Heart right ventricle (tissue), 16 donors: ENCODE data around the gene ZNF784. TPM values are rescaled to one million over a fixed set of nuclear protein-coding genes. Genes with fewer than 3 reads are reported as not detected.

Experiments
- ATAC-seq, 8 donors: fragments of 200-7000 bp; cut with Tn5 transposase; one replicate each; pipeline ENCODE4 v1.9.1; 2020; ENCODE audit warnings: mild to moderate bottlenecking in 8 of 8, moderate library complexity in 8 of 8, moderate number of reproducible peaks in 1 of 8
- DNase-seq, 2 donors: peaks; one replicate each; pipeline ENCODE4 v3.0.0-alpha.2; 2020
- H3K27ac ChIP-seq, 10 donors: fragments of 200-600 bp; sonication (generic) in 2 of 10; one replicate each; pipeline versions ENCODE4 v1.5.0 to v1.8.0; 2020 to 2022; ENCODE audit warnings: mild to moderate bottlenecking in 3 of 10
- H3K27me3 ChIP-seq, 7 donors: fragments of 200-600 bp; one replicate each; pipeline ENCODE4 v1.8.0; 2021 to 2022; ENCODE audit warnings: mild to moderate bottlenecking in 2 of 7
- H3K36me3 ChIP-seq, 9 donors: fragments of 200-600 bp; sonication (generic) in 1 of 9; one replicate each; pipeline versions ENCODE4 v1.5.0 to v1.8.0; 2020 to 2022; ENCODE audit warnings: mild to moderate bottlenecking in 2 of 9
- H3K4me1 ChIP-seq, 9 donors: fragments of 200-600 bp; sonication (generic) in 1 of 9; one replicate each; pipeline versions ENCODE4 v1.5.0 to v1.8.0; 2020 to 2022; ENCODE audit warnings: mild to moderate bottlenecking in 4 of 9
- H3K4me3 ChIP-seq, 10 donors: fragments of 200-600 bp; sonication (generic) in 2 of 10; one replicate each; pipeline versions ENCODE4 v1.5.0 to v1.8.0; 2020 to 2022; ENCODE audit warnings: mild to moderate bottlenecking in 7 of 10, moderate library complexity in 2 of 10
- H3K9me3 ChIP-seq, 11 donors: fragments of 200-600 bp in 10 of 11; sonication (generic) in 2 of 11; one replicate each; pipeline versions ENCODE4 v1.5.0 to v1.8.0; 2013 to 2022; ENCODE audit warnings: mild to moderate bottlenecking in 2 of 11, control low read depth in 1 of 11, moderate library complexity in 1 of 11
- WGBS, 2 donors: extraction: QIAGEN DNeasy Blood & Tissue Kit; methylation state at CpG; one replicate each; pipeline ENCODE4 v1.1.7; 2013; ENCODE audit warnings: inconsistent platforms in 1 of 2; 5-methylcytosine and 5-hydroxymethylcytosine counted together
- intact Hi-C, 10 donors: fragments of 100-400 bp; cut with DNase I; formaldehyde crosslinking; loops; one replicate each; pipeline versions ENCODE4 v1.11.1 to v1.14.2; 2022
- polyA plus RNA-seq, 2 donors: library from polyadenylated mRNA; stranded (reverse); fragments of 200-250 nt; gene quantifications; one replicate each; pipeline ENCODE4 v1.2.3, GENCODE V29; 2013
- total RNA-seq, 10 donors: library from RNA; stranded (reverse); fragmentation: NEBNext Ultra II Directional in 3 of 10; extraction: Animal tissue kit (Norgen Biotek cat#: 25700) in 3 of 10; gene quantifications; one replicate each; pipeline versions ENCODE4 v1.2.1 to v1.2.4, GENCODE V29; 2021 to 2023
- TF ChIP-seq, protein P1 (sequence below), 9 donors: fragments of 200-600 bp; sonication (generic) in 2 of 9; IDR thresholded peaks; one replicate each; pipeline versions ENCODE4 v1.5.0 to v1.8.0; 2021 to 2022; ENCODE audit warnings: antibody characterized with exemption in 9 of 9, mild to moderate bottlenecking in 5 of 9, moderate library complexity in 1 of 9
- donor health status: Arrhythmogenic right ventricular cardiomyopathy.
- donor health status: ischemic (EF 13 %, LVEDD 7.1; RV severe dilation, severe dysfunction).
- donor health status: healthy with polysubstance abuse.
- donor health status: DM: no; HTN: yes; CAD: no.
- donor health status: DM: no; HTN: no; CAD: no.
- donor health status: ischemic (EF 25% LVEDD 6.9; RV normal size, moderate dysfunction).
- donor health status: ischemic (EF 25% LVEDD 5.7; RV mildly dilated, moderate dysfunction).
- donor health status: healthy.
- donor health status: DM: yes; HTN: yes; CAD: no.
- donor health status: Ischemic cardiomyopathy.
- donor health status: ischemic (EF 35%, LVEDD 5.7; RV mildly dilated, moderate dysfunction).
- donor health status: nonischemic (EF 11% LVEDD 7.7; RV severe dilation, severe dysfunction).
- donor health status: DM: yes; HTN: yes; CAD: no.
- donor health status: PGD.
- donor health status: ischemic (EF 29% LVEDD 5.4; RV normal size, mild dysfunction).
- donor health status: nonischemic (EF 23%, LVEDD 6.1; RV moderate dilation, normal function).

ZNF784 gene
- total and polyA plus RNA-seq, 12 donors: 6.4 to 16.4 (median 11.8) TPM

DNA sequence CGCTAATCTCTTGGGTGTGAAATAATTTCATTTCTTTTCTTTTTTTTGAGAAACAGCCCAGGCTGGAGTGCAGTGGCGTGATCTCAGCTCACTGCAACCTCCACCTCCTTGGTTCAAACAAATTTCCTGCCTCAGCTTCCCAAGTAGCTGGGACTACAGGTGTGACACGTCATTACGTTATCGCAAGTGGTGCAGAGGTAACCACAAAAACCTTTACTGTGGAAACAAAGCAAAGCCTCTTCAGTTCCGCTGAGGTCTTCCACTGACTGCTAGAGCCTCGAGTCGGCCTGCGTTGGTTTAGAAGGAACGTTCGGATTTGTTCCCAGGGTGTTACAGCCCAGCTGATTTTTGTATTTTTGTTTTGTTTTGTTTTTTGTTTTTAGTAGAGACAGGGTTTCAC is 2.0 kb upstream of the ZNF784 start:
- intact Hi-C loops: loop anchor here in 3 of 10 donors (5.0 kb wide), 2 partner anchors 109 to 114 kb away; no protein-coding TSS in a partner anchor
- ATAC-seq: no peak
- no peaks in the 10 kb centered on the region for H3K27me3 ChIP-seq
- TF ChIP-seq, protein P1, sequence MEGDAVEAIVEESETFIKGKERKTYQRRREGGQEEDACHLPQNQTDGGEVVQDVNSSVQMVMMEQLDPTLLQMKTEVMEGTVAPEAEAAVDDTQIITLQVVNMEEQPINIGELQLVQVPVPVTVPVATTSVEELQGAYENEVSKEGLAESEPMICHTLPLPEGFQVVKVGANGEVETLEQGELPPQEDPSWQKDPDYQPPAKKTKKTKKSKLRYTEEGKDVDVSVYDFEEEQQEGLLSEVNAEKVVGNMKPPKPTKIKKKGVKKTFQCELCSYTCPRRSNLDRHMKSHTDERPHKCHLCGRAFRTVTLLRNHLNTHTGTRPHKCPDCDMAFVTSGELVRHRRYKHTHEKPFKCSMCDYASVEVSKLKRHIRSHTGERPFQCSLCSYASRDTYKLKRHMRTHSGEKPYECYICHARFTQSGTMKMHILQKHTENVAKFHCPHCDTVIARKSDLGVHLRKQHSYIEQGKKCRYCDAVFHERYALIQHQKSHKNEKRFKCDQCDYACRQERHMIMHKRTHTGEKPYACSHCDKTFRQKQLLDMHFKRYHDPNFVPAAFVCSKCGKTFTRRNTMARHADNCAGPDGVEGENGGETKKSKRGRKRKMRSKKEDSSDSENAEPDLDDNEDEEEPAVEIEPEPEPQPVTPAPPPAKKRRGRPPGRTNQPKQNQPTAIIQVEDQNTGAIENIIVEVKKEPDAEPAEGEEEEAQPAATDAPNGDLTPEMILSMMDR (IDR thresholded peaks at IDR 0.05): no peak
- peaks cover 0 to 15% (median 7%) of the 10 kb centered on the region in 9 donors for H3K36me3 ChIP-seq
- no peak overlapping the region for H3K4me3 ChIP-seq
- 89 to 94% methylated on average over 11 of the region's 11 CpGs for WGBS, 2 donors
- no peaks in the 10 kb centered on the region for H3K9me3 ChIP-seq
- H3K4me1 ChIP-seq: peaks cover 5 to 24% (median 15%) of the 10 kb centered on the region in 9 donors
- DNase-seq: no peak
- no peak overlapping the region for H3K27ac ChIP-seq

DNA sequence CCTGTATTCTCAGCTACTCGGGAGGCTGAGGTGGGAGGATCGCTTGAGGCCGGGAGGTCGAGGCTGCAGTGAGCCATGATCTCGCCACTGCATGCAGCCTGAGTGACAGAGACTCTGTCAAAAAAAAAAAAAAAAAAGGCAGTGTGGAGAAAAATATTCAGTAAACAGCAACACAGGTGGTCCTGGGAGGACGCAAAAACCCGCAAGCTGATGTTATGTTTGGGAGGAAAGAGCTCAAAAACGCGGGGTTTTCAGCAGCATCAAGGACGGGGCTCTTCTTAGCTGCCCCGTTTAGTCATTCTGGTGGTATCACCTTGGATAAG is 599 bp upstream of the ZNF784 start:
- DNase-seq (no peak), ATAC-seq (no peak)
- Histone ChIP-seq H3K27ac (peak overlapping the region in 7 of 10 donors; percentile 85 to 97 (median 94)), H3K9me3 (no peaks in the 10 kb centered on the region), H3K4me1 (peaks cover 5 to 38% (median 15%) of the 10 kb centered on the region in 9 donors), H3K36me3 (peaks cover 0 to 19% (median 7%) of the 10 kb centered on the region in 9 donors), H3K4me3 (peak overlapping the region; percentile 32 to 63 (median 58)), H3K27me3 (no peaks in the 10 kb centered on the region)
- TF ChIP-seq, protein P1 (IDR thresholded peaks at IDR 0.05): no peak
- intact Hi-C loops: loop anchor here in 4 of 10 donors (2.0 to 5.0 kb wide), 4 partner anchors 18 to 113 kb away; no protein-coding TSS in a partner anchor
- WGBS, 2 donors: 55 to 56% methylated on average over 11 of the region's 11 CpGs

DNA sequence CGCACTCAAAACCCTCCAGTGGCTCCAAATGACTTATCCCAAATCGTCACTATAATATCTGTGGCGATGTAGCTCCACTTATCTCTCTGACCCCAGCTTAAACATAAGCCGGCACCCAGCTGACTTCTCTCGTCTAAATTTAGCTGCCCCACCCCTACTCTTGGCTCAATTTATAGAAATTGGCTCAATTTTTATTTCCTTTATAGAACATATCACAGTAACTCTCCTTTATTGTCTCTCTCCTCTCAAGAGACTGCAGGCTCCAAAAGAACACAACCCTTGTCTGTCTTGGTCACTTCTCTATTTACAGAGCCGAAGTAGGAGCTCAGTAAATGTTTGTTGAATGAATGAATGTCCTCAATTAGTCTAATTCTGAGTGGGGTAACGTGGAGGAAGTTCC is 805 bp downstream of the ZNF784 start:
- intact Hi-C loops: no loop called here
- TF ChIP-seq, protein P1 (IDR thresholded peaks at IDR 0.05): no peak
- H3K4me3 ChIP-seq: peak overlapping the region in 8 of 10 donors; percentile 2 to 63 (median 59)
- H3K27ac ChIP-seq: peak overlapping the region; percentile 0 to 95 (median 91)
- peaks cover 0 to 19% (median 7%) of the 10 kb centered on the region in 9 donors for H3K36me3 ChIP-seq
- WGBS, 2 donors: 32 to 36% methylated on average over 7 of the region's 7 CpGs
- no peaks in the 10 kb centered on the region for H3K9me3 ChIP-seq
- peaks cover 5 to 52% (median 15%) of the 10 kb centered on the region in 9 donors for H3K4me1 ChIP-seq
- DNase-seq (no peak), ATAC-seq (no peak)
- H3K27me3 ChIP-seq: no peaks in the 10 kb centered on the region

DNA sequence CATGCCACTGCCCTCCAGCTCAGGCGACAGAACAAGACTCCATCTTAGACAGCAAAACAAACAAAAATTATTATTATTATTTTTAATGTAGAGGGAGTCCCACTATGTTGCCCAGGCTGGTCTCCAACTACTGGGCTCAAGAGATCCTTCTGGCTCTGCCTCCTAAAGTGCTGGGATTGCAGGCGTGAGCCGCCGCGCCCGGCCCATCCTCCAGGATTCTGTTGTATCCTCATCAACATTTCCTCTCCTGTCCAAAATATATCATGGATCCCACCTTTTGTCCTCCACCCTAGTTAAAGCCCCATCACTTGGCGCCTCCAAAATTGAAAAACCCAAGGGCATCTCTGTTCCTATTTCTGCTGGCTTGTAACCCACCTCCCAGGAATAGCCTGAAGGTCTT is 1.2 kb downstream of the ZNF784 start:
- Histone ChIP-seq H3K9me3 (no peaks in the 10 kb centered on the region), H3K4me1 (peaks cover 5 to 52% (median 15%) of the 10 kb centered on the region in 9 donors), H3K27me3 (no peaks in the 10 kb centered on the region), H3K4me3 (no peak overlapping the region), H3K27ac (peak overlapping the region; percentile 0 to 95 (median 91)), H3K36me3 (peaks cover 0 to 21% (median 7%) of the 10 kb centered on the region in 9 donors)
- TF ChIP-seq, protein P1 (IDR thresholded peaks at IDR 0.05): no peak
- DNase-seq: no peak
- 96 to 98% methylated on average over 7 of the region's 7 CpGs for WGBS, 2 donors
- no peak for ATAC-seq
- intact Hi-C loops: no loop called here
